Stimulated activated CD4-positive, alpha-beta T cell treated with anti-CD3 and anti-CD28 coated beads, Interleukin-2, amount 100 ng/mL, for 4 hours (primary cell): Measurements from ENCODE around the gene PTPRD.

ENCODE experiments used
- DNase-seq: peaks from one replicate; pipeline ENCODE4 v3.0.0-alpha.2; 2020; ENCODE audit warnings: low read depth

PTPRD gene

GRCh38 chr9:8860086-8860485, 1752.7 kb downstream of the PTPRD start:
- DNase-seq, result no peak

GRCh38 chr9:8859416-8859815, 1753.4 kb downstream of the PTPRD start:
- DNase-seq, result no peak

GRCh38 chr9:8858596-8859161, 1754.1 kb downstream of the PTPRD start:
- no peak for DNase-seq

GRCh38 chr9:8857926-8858595, 1754.7 kb downstream of the PTPRD start:
- no peak for DNase-seq

GRCh38 chr9:8857068-8857925, 1755.5 kb downstream of the PTPRD start:
- DNase-seq, result no peak

GRCh38 chr9:8856396-8857067, 1756.3 kb downstream of the PTPRD start:
- DNase-seq, result no peak

GRCh38 chr9:8855046-8855445, 1757.8 kb downstream of the PTPRD start:
- DNase-seq, result no peak

- no peak for DNase-seq
Observed at GRCh38 chr9:8852301-8852864, 1760.4 kb downstream of the PTPRD start.

GRCh38 chr9:8850914-8851313, 1761.9 kb downstream of the PTPRD start:
- DNase-seq, result no peak

GRCh38 chr9:8845808-8846207, 1767.0 kb downstream of the PTPRD start:
- DNase-seq, result no peak

- no peak for DNase-seq
Observed at GRCh38 chr9:8845376-8845775, 1767.4 kb downstream of the PTPRD start.

GRCh38 chr9:8844549-8844948, 1768.3 kb downstream of the PTPRD start:
- DNase-seq, result no peak

GRCh38 chr9:8842402-8843193, 1770.2 kb downstream of the PTPRD start:
- DNase-seq, result no peak

- no peak for DNase-seq
Observed at GRCh38 chr9:8838136-8838535, 1774.7 kb downstream of the PTPRD start.

- DNase-seq, result no peak
Observed at GRCh38 chr9:8835291-8835690, 1777.5 kb downstream of the PTPRD start.

- DNase-seq, result no peak
Observed at GRCh38 chr9:8832955-8833354, 1779.8 kb downstream of the PTPRD start.

- DNase-seq, result no peak
Observed at GRCh38 chr9:8832386-8832785, 1780.4 kb downstream of the PTPRD start.

GRCh38 chr9:8831568-8831967, 1781.2 kb downstream of the PTPRD start:
- no peak for DNase-seq

GRCh38 chr9:8826281-8826680, 1786.5 kb downstream of the PTPRD start:
- DNase-seq, result no peak

GRCh38 chr9:8825585-8826147, 1787.1 kb downstream of the PTPRD start:
- no peak for DNase-seq
